Activated CD4-positive, alpha-beta T cell treated with anti-CD3 and anti-CD28 coated beads, Interleukin-2, amount 50 U/mL, for 48 hours (primary cell): ENCODE results near the gene NUFIP1.
"Not testable (repeated sequence)": the region's sequence is repeated elsewhere in the genome, so short reads cannot be mapped to it uniquely, and the experiment has no call there.

Experiments
- DNase-seq, 2 experiments: peaks; one replicate each; pipeline ENCODE4 v3.0.0-alpha.2; 2020

The NUFIP1 gene

GRCh38 chr13:44919104-44919804 is 70.0 kb downstream of the NUFIP1 start:
- no peak for DNase-seq

- peak; percentile 80 to 84 for DNase-seq
Measured at GRCh38 chr13:44918326-44919103, 70.8 kb downstream of the NUFIP1 start.

- DNase-seq, result peak; percentile 94 to 96
Measured at GRCh38 chr13:44917589-44918325, 71.5 kb downstream of the NUFIP1 start.

GRCh38 chr13:44912278-44913016 is 76.8 kb downstream of the NUFIP1 start:
- no peak for DNase-seq

- DNase-seq, result no peak
Measured at GRCh38 chr13:44908712-44909111, 80.6 kb downstream of the NUFIP1 start.

GRCh38 chr13:44908266-44908665 is 81.0 kb downstream of the NUFIP1 start:
- no peak for DNase-seq

- DNase-seq, result no peak
Measured at GRCh38 chr13:44906713-44907112, 82.6 kb downstream of the NUFIP1 start.

GRCh38 chr13:44906230-44906629 is 83.0 kb downstream of the NUFIP1 start:
- DNase-seq, result no peak

GRCh38 chr13:44905556-44905955 is 83.7 kb downstream of the NUFIP1 start:
- no peak for DNase-seq

- no peak for DNase-seq
Measured at GRCh38 chr13:44904967-44905366, 84.3 kb downstream of the NUFIP1 start.

GRCh38 chr13:44903574-44903985 is 85.7 kb downstream of the NUFIP1 start:
- no peak for DNase-seq

- DNase-seq, result no peak
Measured at GRCh38 chr13:44902738-44903137, 86.5 kb downstream of the NUFIP1 start.

- no peak for DNase-seq
Measured at GRCh38 chr13:44899967-44900366, 89.3 kb downstream of the NUFIP1 start.

- not testable (repeated sequence) for DNase-seq
Measured at GRCh38 chr13:44898308-44898707, 91.0 kb downstream of the NUFIP1 start.

- no peak for DNase-seq
Measured at GRCh38 chr13:44895953-44896335, 93.3 kb downstream of the NUFIP1 start.

GRCh38 chr13:44895264-44895952 is 93.9 kb downstream of the NUFIP1 start:
- DNase-seq, result no peak

- DNase-seq, result no peak
Measured at GRCh38 chr13:44894001-44894770, 95.1 kb downstream of the NUFIP1 start.
